SK-N-SH (cell line): ENCODE results near the gene DNAJC13. TPM values are rescaled to one million over a fixed set of nuclear protein-coding genes. Genes with fewer than 3 reads are reported as not detected.

Experiments
- CTCF ChIA-PET: fragments of 300-600, 350-600 bp; formaldehyde crosslinking; extraction: SDS; loops from one replicate; lab custom pipeline; 2021; lab: Yijun Ruan, JAX
- POLR2A ChIA-PET: fragments of 350-600 bp; sonication (Branson Sonifier 250); formaldehyde crosslinking; extraction: SDS; loops from one replicate; lab custom pipeline; 2020; ENCODE audit warnings: antibody characterized with exemption, inconsistent platforms; lab: Yijun Ruan, JAX
- DNase-seq: peaks from one replicate; pipeline ENCODE4 v3.0.0; 2012
- H2AFZ ChIP-seq: fragments of 200-600 bp; sonication (generic); 2 replicates; pipeline ENCODE4 v1.8.1; 2016; ENCODE audit warnings: antibody characterized with exemption, mild to moderate bottlenecking, low read depth
- H3F3A ChIP-seq: fragments of 200-600 bp; sonication (generic); replicated peaks from 2 replicates; pipeline ENCODE3; 2016; ENCODE audit warnings: antibody characterized with exemption, mild to moderate bottlenecking; ENCODE audit not compliant: insufficient read depth
- H3K27ac ChIP-seq, 2 experiments: fragments of 200-500 bp in 1 of 2; fragments of 200-600 bp in 1 of 2; sonication (Bioruptor generic) in 1 of 2; sonication (generic), shearing (Covaris generic) in 1 of 2; 2 replicates each; pipeline versions ENCODE4 v1.5.1 to v1.6.1; 2014 to 2016; ENCODE audit warnings: low read depth in 2 of 2, inconsistent platforms in 1 of 2, low read length in 1 of 2, mild to moderate bottlenecking in 1 of 2, mixed read lengths in 1 of 2
- H3K27me3 ChIP-seq: fragments of 200-600 bp; sonication (generic), shearing (Covaris generic); 2 replicates; pipeline ENCODE4 v1.6.1; 2016; ENCODE audit warnings: mixed run types; ENCODE audit not compliant: insufficient read depth
- H3K36me3 ChIP-seq, 2 experiments: fragments of 200-500 bp in 1 of 2; fragments of 200-600 bp in 1 of 2; sonication (Bioruptor generic) in 1 of 2; sonication (generic) in 1 of 2; replicated peaks in 1 of 2; 2 replicates each; pipeline versions ENCODE3 to v1.5.1; 2014 to 2016; ENCODE audit warnings: low read length in 1 of 2, mild to moderate bottlenecking in 1 of 2; ENCODE audit not compliant: insufficient read depth in 2 of 2, control insufficient read depth in 1 of 2
- H3K4me1 ChIP-seq, 2 experiments: fragments of 200-500 bp in 1 of 2; fragments of 200-600 bp in 1 of 2; sonication (Bioruptor generic) in 1 of 2; sonication (generic), shearing (Covaris generic) in 1 of 2; 2 replicates each; pipeline versions ENCODE4 v1.5.1 to v1.6.1; 2014 to 2016; ENCODE audit warnings: low read depth in 1 of 2, low read length in 1 of 2, mixed run types in 1 of 2; ENCODE audit not compliant: insufficient read depth in 2 of 2, control insufficient read depth in 1 of 2
- H3K4me2 ChIP-seq: fragments of 200-600 bp; sonication (generic), shearing (Covaris generic); 2 replicates; pipeline ENCODE4 v1.6.1; 2017; ENCODE audit warnings: mixed run types
- H3K4me3 ChIP-seq, 2 experiments: fragments of 200-500 bp in 1 of 2; fragments of 200-600 bp in 1 of 2; sonication (Bioruptor generic) in 1 of 2; sonication (generic), shearing (Covaris generic) in 1 of 2; 2 replicates each; pipeline versions ENCODE4 v1.5.1 to v1.8.1; 2014 to 2016; ENCODE audit warnings: low read depth in 2 of 2, inconsistent platforms in 1 of 2, low read length in 1 of 2, mild to moderate bottlenecking in 1 of 2, mixed read lengths in 1 of 2, moderate library complexity in 1 of 2
- H3K79me2 ChIP-seq: fragments of 200-600 bp; sonication (generic); 2 replicates; pipeline ENCODE4 v1.8.1; 2017; ENCODE audit warnings: mild to moderate bottlenecking; ENCODE audit not compliant: insufficient read depth
- H3K9ac ChIP-seq: fragments of 200-600 bp; sonication (generic); 2 replicates; pipeline ENCODE4 v1.6.1; 2017; ENCODE audit warnings: mixed run types
- H3K9me2 ChIP-seq: fragments of 200-600 bp; sonication (generic); 2 replicates; pipeline ENCODE4 v1.6.1; 2017; ENCODE audit warnings: mixed run types
- H3K9me3 ChIP-seq: fragments of 200-600 bp; sonication (generic); 2 replicates; pipeline ENCODE4 v1.6.1; 2017; ENCODE audit warnings: mixed run types, mild to moderate bottlenecking, moderate library complexity
- H4K20me1 ChIP-seq: fragments of 200-600 bp; sonication (generic); 2 replicates; pipeline ENCODE4 v1.6.1; 2017; ENCODE audit warnings: mild to moderate bottlenecking, mixed run types; ENCODE audit not compliant: insufficient read depth
- CHD2 ChIP-seq: fragments of 150-350 bp; IDR thresholded peaks from 2 replicates; pipeline ENCODE4 v1.6.1; 2018; ENCODE audit warnings: low read length; ENCODE audit not compliant: partially characterized antibody
- ELF1 ChIP-seq: IDR thresholded peaks from 2 replicates; pipeline ENCODE4 v1.4.0; 2012
- EZH2phosphoT487 ChIP-seq: fragments of 200-600 bp; sonication (generic); IDR thresholded peaks from 2 replicates; pipeline ENCODE4 v1.6.1; 2017; ENCODE audit warnings: low read depth, mixed run types, mild to moderate bottlenecking, antibody characterized with exemption, moderate library complexity, borderline replicate concordance
- FOSL2 ChIP-seq: IDR thresholded peaks from 2 replicates; pipeline ENCODE4 v1.4.0; 2012; ENCODE audit warnings: low read depth, mild to moderate bottlenecking, moderate library complexity, borderline replicate concordance
- FOXJ3 ChIP-seq: sonication (generic); formaldehyde crosslinking; IDR thresholded peaks from 2 replicates; pipeline ENCODE4 v1.5.1; 2020; ENCODE audit warnings: mild to moderate bottlenecking, missing genetic modification reagents
- FOXM1 ChIP-seq: IDR thresholded peaks from 2 replicates; pipeline ENCODE4 v1.4.0; 2012; ENCODE audit warnings: low read depth, mild to moderate bottlenecking
- JUND ChIP-seq: IDR thresholded peaks from 2 replicates; pipeline ENCODE4 v1.4.0; 2012
- MEF2A ChIP-seq: IDR thresholded peaks from 2 replicates; pipeline ENCODE4 v1.4.0; 2012; ENCODE audit warnings: low read depth, borderline replicate concordance
- MXI1 ChIP-seq: IDR thresholded peaks from 2 replicates; pipeline ENCODE4 v1.6.1; 2012; ENCODE audit warnings: mild to moderate bottlenecking, low read depth, low read length, improper control_type of control experiment
- NRF1 ChIP-seq: IDR thresholded peaks from 2 replicates; pipeline ENCODE4 v1.6.1; 2012; ENCODE audit warnings: low read depth, mild to moderate bottlenecking, low read length
- RAD21 ChIP-seq: IDR thresholded peaks from 2 replicates; pipeline ENCODE4 v1.6.1; 2012; ENCODE audit warnings: mild to moderate bottlenecking, low read length
- RFX5 ChIP-seq: IDR thresholded peaks from 2 replicates; pipeline ENCODE4 v1.6.1; 2012; ENCODE audit warnings: mild to moderate bottlenecking, improper control_type of control experiment, low read length
- YY1 ChIP-seq: IDR thresholded peaks from 2 replicates; pipeline ENCODE4 v1.4.0; 2012; ENCODE audit warnings: low read depth, mild to moderate bottlenecking
- WGBS: methylation state at CpG from one replicate; pipeline ENCODE4 v1.1.6; 2017; ENCODE audit warnings: low lambda C conversion rate; 5-methylcytosine and 5-hydroxymethylcytosine counted together
- polyA plus RNA-seq, 3 experiments: library from polyadenylated mRNA; depleted of rRNA; stranded (reverse); fragments of >200 nt; gene quantifications; 2 replicates each; pipeline ENCODE4 v1.2.3, GENCODE V29; 2012
- TF ChIP-seq, protein P1 (sequence below): IDR thresholded peaks from 2 replicates; pipeline ENCODE4 v1.4.0; 2012; ENCODE audit warnings: low read depth
- TF ChIP-seq, protein P2 (sequence below): IDR thresholded peaks from 2 replicates; pipeline ENCODE4 v1.4.0; 2012; ENCODE audit warnings: low read depth, borderline replicate concordance
- TF ChIP-seq, protein P3 (sequence below): fragments of 200-600 bp; sonication (generic); IDR thresholded peaks from 2 replicates; pipeline ENCODE4 v1.6.1; 2017; ENCODE audit warnings: antibody characterized with exemption, mild to moderate bottlenecking, moderate library complexity
- TF ChIP-seq, protein P4 (sequence below): IDR thresholded peaks from 2 replicates; pipeline ENCODE4 v1.6.1; 2012; ENCODE audit warnings: mild to moderate bottlenecking, low read depth, low read length, moderate library complexity
- TF ChIP-seq, protein P5 (sequence below): fragments of 150-350 bp; IDR thresholded peaks from 2 replicates; pipeline ENCODE4 v1.6.1; 2016; ENCODE audit warnings: mild to moderate bottlenecking, low read depth, low read length

DNAJC13 gene
- polyA plus RNA-seq, 1 of the 3 experiments (the other 2 are of a cell fraction): 10.8 TPM

DNA sequence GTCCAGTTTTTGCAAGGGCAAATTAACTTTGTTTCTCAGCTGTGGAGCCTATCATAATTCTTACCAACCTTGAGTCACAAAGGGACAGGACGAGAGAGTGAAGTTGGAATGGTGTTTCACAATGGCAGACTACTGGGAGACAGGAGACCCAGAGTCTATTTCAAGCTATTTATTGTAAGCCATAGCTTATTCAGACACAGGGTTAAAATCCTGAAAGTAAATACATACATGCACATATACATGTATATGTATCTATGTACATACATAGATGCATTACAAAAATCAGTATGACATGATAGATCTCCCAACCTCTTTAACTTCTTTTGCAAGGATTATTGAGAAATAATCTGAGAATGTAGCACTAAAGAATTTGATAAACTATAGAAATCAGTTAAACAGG is 86.3 kb downstream of the DNAJC13 start:
- Histone ChIP-seq H2AFZ (no peak overlapping the region), H4K20me1 (no peaks in the 10 kb centered on the region), H3K36me3 (peaks cover 88 to 93% of the 10 kb centered on the region in 2 experiments), H3K9me3 (no peaks in the 10 kb centered on the region), H3F3A (peaks cover 4% of the 10 kb centered on the region), H3K27me3 (no peaks in the 10 kb centered on the region), H3K4me1 (no peaks in the 10 kb centered on the region), H3K27ac (no peak overlapping the region), H3K4me2 (no peak overlapping the region), H3K79me2 (no peaks in the 10 kb centered on the region), H3K9me2 (no peaks in the 10 kb centered on the region), H3K9ac (no peak overlapping the region), H3K4me3 (no peak overlapping the region)
- ChIA-PET POLR2A (no interaction called here), CTCF (no interaction called here)
- WGBS: 100% methylated on average over 1 of the region's 1 CpG
- TF ChIP-seq, protein P1, sequence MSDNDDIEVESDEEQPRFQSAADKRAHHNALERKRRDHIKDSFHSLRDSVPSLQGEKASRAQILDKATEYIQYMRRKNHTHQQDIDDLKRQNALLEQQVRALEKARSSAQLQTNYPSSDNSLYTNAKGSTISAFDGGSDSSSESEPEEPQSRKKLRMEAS: no peak
- TF ChIP-seq RFX5: no peak
- no peak for DNase-seq

DNA sequence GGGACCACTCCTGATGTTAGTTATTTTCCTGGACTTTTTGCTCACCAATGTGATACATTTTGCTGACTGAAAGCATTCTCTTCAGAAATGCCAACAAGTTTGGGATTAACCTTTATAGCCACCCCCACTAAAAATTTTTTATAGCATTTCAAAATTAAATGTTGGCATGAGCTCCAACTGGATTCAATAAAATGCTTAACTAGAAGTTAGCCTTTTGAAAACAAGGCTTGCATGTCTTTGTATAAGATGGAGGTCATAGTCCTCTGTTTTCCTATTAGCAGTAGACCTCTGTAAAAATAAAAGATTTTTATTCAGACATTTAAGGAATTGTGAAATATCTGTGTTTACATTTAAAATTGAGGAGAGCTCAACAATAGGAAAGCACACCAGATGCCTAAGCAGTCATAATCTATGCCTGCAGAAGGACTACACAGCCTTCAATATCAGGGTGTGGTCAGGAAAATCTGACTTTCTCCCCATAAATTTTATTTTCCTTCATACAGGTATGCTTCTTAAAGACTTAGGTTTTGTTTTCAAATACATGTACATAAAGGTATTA is 87.2 kb downstream of the DNAJC13 start:
- ChIA-PET POLR2A (no interaction called here), CTCF (interaction anchor here (0.7 to 1.5 kb wide), 2 partner anchors 31 to 138 kb away, joined by 6 to 7 read pairs; no protein-coding TSS in a partner anchor)
- H3K9me3 ChIP-seq: no peaks in the 10 kb centered on the region
- H3K79me2 ChIP-seq: no peaks in the 10 kb centered on the region
- no peak for DNase-seq
- H3K9ac ChIP-seq: no peak overlapping the region
- H3K9me2 ChIP-seq: no peaks in the 10 kb centered on the region
- H3K4me3 ChIP-seq: no peak overlapping the region
- H3K36me3 ChIP-seq: peaks cover 90 to 93% of the 10 kb centered on the region in 2 experiments
- no peaks in the 10 kb centered on the region for H3K27me3 ChIP-seq
- TF ChIP-seq, protein P2, sequence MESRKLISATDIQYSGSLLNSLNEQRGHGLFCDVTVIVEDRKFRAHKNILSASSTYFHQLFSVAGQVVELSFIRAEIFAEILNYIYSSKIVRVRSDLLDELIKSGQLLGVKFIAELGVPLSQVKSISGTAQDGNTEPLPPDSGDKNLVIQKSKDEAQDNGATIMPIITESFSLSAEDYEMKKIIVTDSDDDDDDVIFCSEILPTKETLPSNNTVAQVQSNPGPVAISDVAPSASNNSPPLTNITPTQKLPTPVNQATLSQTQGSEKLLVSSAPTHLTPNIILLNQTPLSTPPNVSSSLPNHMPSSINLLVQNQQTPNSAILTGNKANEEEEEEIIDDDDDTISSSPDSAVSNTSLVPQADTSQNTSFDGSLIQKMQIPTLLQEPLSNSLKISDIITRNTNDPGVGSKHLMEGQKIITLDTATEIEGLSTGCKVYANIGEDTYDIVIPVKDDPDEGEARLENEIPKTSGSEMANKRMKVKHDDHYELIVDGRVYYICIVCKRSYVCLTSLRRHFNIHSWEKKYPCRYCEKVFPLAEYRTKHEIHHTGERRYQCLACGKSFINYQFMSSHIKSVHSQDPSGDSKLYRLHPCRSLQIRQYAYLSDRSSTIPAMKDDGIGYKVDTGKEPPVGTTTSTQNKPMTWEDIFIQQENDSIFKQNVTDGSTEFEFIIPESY: no peak
- TF ChIP-seq ELF1: no peak
- TF ChIP-seq, protein P3, sequence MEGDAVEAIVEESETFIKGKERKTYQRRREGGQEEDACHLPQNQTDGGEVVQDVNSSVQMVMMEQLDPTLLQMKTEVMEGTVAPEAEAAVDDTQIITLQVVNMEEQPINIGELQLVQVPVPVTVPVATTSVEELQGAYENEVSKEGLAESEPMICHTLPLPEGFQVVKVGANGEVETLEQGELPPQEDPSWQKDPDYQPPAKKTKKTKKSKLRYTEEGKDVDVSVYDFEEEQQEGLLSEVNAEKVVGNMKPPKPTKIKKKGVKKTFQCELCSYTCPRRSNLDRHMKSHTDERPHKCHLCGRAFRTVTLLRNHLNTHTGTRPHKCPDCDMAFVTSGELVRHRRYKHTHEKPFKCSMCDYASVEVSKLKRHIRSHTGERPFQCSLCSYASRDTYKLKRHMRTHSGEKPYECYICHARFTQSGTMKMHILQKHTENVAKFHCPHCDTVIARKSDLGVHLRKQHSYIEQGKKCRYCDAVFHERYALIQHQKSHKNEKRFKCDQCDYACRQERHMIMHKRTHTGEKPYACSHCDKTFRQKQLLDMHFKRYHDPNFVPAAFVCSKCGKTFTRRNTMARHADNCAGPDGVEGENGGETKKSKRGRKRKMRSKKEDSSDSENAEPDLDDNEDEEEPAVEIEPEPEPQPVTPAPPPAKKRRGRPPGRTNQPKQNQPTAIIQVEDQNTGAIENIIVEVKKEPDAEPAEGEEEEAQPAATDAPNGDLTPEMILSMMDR: no peak
- no peak for TF ChIP-seq MXI1
- no peak for TF ChIP-seq FOSL2
- TF ChIP-seq RAD21: no peak
- no peak for TF ChIP-seq FOXJ3 (CRISPR knock-in tag)
- TF ChIP-seq MEF2A: no peak
- TF ChIP-seq FOXM1: no peak
- no peak for TF ChIP-seq JUND
- TF ChIP-seq, protein P4, sequence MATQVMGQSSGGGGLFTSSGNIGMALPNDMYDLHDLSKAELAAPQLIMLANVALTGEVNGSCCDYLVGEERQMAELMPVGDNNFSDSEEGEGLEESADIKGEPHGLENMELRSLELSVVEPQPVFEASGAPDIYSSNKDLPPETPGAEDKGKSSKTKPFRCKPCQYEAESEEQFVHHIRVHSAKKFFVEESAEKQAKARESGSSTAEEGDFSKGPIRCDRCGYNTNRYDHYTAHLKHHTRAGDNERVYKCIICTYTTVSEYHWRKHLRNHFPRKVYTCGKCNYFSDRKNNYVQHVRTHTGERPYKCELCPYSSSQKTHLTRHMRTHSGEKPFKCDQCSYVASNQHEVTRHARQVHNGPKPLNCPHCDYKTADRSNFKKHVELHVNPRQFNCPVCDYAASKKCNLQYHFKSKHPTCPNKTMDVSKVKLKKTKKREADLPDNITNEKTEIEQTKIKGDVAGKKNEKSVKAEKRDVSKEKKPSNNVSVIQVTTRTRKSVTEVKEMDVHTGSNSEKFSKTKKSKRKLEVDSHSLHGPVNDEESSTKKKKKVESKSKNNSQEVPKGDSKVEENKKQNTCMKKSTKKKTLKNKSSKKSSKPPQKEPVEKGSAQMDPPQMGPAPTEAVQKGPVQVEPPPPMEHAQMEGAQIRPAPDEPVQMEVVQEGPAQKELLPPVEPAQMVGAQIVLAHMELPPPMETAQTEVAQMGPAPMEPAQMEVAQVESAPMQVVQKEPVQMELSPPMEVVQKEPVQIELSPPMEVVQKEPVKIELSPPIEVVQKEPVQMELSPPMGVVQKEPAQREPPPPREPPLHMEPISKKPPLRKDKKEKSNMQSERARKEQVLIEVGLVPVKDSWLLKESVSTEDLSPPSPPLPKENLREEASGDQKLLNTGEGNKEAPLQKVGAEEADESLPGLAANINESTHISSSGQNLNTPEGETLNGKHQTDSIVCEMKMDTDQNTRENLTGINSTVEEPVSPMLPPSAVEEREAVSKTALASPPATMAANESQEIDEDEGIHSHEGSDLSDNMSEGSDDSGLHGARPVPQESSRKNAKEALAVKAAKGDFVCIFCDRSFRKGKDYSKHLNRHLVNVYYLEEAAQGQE: no peak
- TF ChIP-seq CHD2: no peak
- TF ChIP-seq YY1: no peak
- no peak for TF ChIP-seq NRF1
- TF ChIP-seq EZH2phosphoT487: no peak
- TF ChIP-seq, protein P5, sequence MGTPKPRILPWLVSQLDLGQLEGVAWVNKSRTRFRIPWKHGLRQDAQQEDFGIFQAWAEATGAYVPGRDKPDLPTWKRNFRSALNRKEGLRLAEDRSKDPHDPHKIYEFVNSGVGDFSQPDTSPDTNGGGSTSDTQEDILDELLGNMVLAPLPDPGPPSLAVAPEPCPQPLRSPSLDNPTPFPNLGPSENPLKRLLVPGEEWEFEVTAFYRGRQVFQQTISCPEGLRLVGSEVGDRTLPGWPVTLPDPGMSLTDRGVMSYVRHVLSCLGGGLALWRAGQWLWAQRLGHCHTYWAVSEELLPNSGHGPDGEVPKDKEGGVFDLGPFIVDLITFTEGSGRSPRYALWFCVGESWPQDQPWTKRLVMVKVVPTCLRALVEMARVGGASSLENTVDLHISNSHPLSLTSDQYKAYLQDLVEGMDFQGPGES: no peak
- no peaks in the 10 kb centered on the region for H3K4me1 ChIP-seq
- no peak overlapping the region for H3K27ac ChIP-seq
- no peaks in the 10 kb centered on the region for H4K20me1 ChIP-seq
- no peak overlapping the region for H2AFZ ChIP-seq
- no peak overlapping the region for H3K4me2 ChIP-seq
- H3F3A ChIP-seq: peaks cover 4% of the 10 kb centered on the region
